ENCODE measurements around the gene PRKRA.
"Not testable (repeated sequence)": the region's sequence is repeated elsewhere in the genome, so short reads cannot be mapped to it uniquely, and the experiment has no call there.

PRKRA gene

GRCh38 chr2:178478439-178479274 lies 27.7 kb upstream of the PRKRA start, which contains the start of gene FKBP7:
Gene FKBP7 (minus strand): TSS chr2:178478600. CDS start chr2:178478499, 101 bp downstream.
- Histone ChIP-seq H3K36me3 (ENCODE audit: control insufficient read depth, insufficient read depth, low read length) (no peaks in the 10 kb centered on the region), H3K27me3 (ENCODE audit: control insufficient read depth, insufficient read depth, low read length) (peaks cover 6% of the 10 kb centered on the region), H3K4me3 (ENCODE audit: low read depth, low read length) (peak within 1 kb of the TSS; percentile 87), H3K4me1 (ENCODE audit: control insufficient read depth, insufficient read depth, low read length) (peaks cover 6% of the 10 kb centered on the region), H3K9me3 (ENCODE audit: control insufficient read depth, insufficient read depth, low read length) (no peaks in the 10 kb centered on the region), H3K9ac (ENCODE audit: low read depth, low read length) (peak within 1 kb of the TSS; percentile 62)

- no peaks in the 10 kb centered on the region for H3K36me3 ChIP-seq (ENCODE audit: control insufficient read depth, insufficient read depth, low read length)
- H3K27me3 ChIP-seq (ENCODE audit: control insufficient read depth, insufficient read depth, low read length), result peaks cover 6% of the 10 kb centered on the region
- no peaks in the 10 kb centered on the region for H3K9me3 ChIP-seq (ENCODE audit: control insufficient read depth, insufficient read depth, low read length)
- peak overlapping the region; percentile 62 for H3K9ac ChIP-seq (ENCODE audit: low read depth, low read length)
- peaks cover 6% of the 10 kb centered on the region for H3K4me1 ChIP-seq (ENCODE audit: control insufficient read depth, insufficient read depth, low read length)
- peak overlapping the region; percentile 87 for H3K4me3 ChIP-seq (ENCODE audit: low read depth, low read length)
These were observed 27.1 kb upstream of the PRKRA start for GRCh38 chr2:178478130-178478438.

GRCh38 chr2:178477443-178478129 lies 26.6 kb upstream of the PRKRA start:
- peaks cover 6% of the 10 kb centered on the region for H3K4me1 ChIP-seq (ENCODE audit: control insufficient read depth, insufficient read depth, low read length)
- H3K9ac ChIP-seq (ENCODE audit: low read depth, low read length), result peak overlapping the region; percentile 62
- no peaks in the 10 kb centered on the region for H3K36me3 ChIP-seq (ENCODE audit: control insufficient read depth, insufficient read depth, low read length)
- H3K4me3 ChIP-seq (ENCODE audit: low read depth, low read length), result peak overlapping the region; percentile 87
- peaks cover 6% of the 10 kb centered on the region for H3K27me3 ChIP-seq (ENCODE audit: control insufficient read depth, insufficient read depth, low read length)
- H3K9me3 ChIP-seq (ENCODE audit: control insufficient read depth, insufficient read depth, low read length), result no peaks in the 10 kb centered on the region

GRCh38 chr2:178476477-178476876 lies 25.5 kb upstream of the PRKRA start:
- Histone ChIP-seq H3K4me3 (ENCODE audit: low read depth, low read length) (no peak overlapping the region), H3K4me1 (ENCODE audit: control insufficient read depth, insufficient read depth, low read length) (peaks cover 5% of the 10 kb centered on the region), H3K9me3 (ENCODE audit: control insufficient read depth, insufficient read depth, low read length) (no peaks in the 10 kb centered on the region), H3K27me3 (ENCODE audit: control insufficient read depth, insufficient read depth, low read length) (peaks cover 6% of the 10 kb centered on the region), H3K9ac (ENCODE audit: low read depth, low read length) (no peak overlapping the region), H3K36me3 (ENCODE audit: control insufficient read depth, insufficient read depth, low read length) (no peaks in the 10 kb centered on the region)

GRCh38 chr2:178474560-178474959 lies 23.6 kb upstream of the PRKRA start:
- no peaks in the 10 kb centered on the region for H3K9me3 ChIP-seq (ENCODE audit: control insufficient read depth, insufficient read depth, low read length)
- H3K27me3 ChIP-seq (ENCODE audit: control insufficient read depth, insufficient read depth, low read length), result peaks cover 3% of the 10 kb centered on the region
- H3K4me3 ChIP-seq (ENCODE audit: low read depth, low read length), result no peak overlapping the region
- H3K9ac ChIP-seq (ENCODE audit: low read depth, low read length), result no peak overlapping the region
- no peaks in the 10 kb centered on the region for H3K36me3 ChIP-seq (ENCODE audit: control insufficient read depth, insufficient read depth, low read length)
- peaks cover 2% of the 10 kb centered on the region for H3K4me1 ChIP-seq (ENCODE audit: control insufficient read depth, insufficient read depth, low read length)

GRCh38 chr2:178473931-178474330 lies 23.0 kb upstream of the PRKRA start:
- Histone ChIP-seq H3K4me3 (ENCODE audit: low read depth, low read length) (no peak overlapping the region), H3K9me3 (ENCODE audit: control insufficient read depth, insufficient read depth, low read length) (no peaks in the 10 kb centered on the region), H3K27me3 (ENCODE audit: control insufficient read depth, insufficient read depth, low read length) (no peaks in the 10 kb centered on the region), H3K4me1 (ENCODE audit: control insufficient read depth, insufficient read depth, low read length) (peaks cover 2% of the 10 kb centered on the region), H3K9ac (ENCODE audit: low read depth, low read length) (no peak overlapping the region), H3K36me3 (ENCODE audit: control insufficient read depth, insufficient read depth, low read length) (no peaks in the 10 kb centered on the region)

- H3K4me1 ChIP-seq (ENCODE audit: control insufficient read depth, insufficient read depth, low read length), result peaks cover 2% of the 10 kb centered on the region
- no peaks in the 10 kb centered on the region for H3K9me3 ChIP-seq (ENCODE audit: control insufficient read depth, insufficient read depth, low read length)
- H3K36me3 ChIP-seq (ENCODE audit: control insufficient read depth, insufficient read depth, low read length), result no peaks in the 10 kb centered on the region
- no peaks in the 10 kb centered on the region for H3K27me3 ChIP-seq (ENCODE audit: control insufficient read depth, insufficient read depth, low read length)
- H3K9ac ChIP-seq (ENCODE audit: low read depth, low read length), result no peak overlapping the region
- no peak overlapping the region for H3K4me3 ChIP-seq (ENCODE audit: low read depth, low read length)
These were observed 22.4 kb upstream of the PRKRA start for GRCh38 chr2:178473373-178473772.

- not testable (repeated sequence) for H3K9ac ChIP-seq (ENCODE audit: low read depth, low read length); H3K36me3 ChIP-seq (ENCODE audit: control insufficient read depth, insufficient read depth, low read length); H3K4me3 ChIP-seq (ENCODE audit: low read depth, low read length); H3K9me3 ChIP-seq (ENCODE audit: control insufficient read depth, insufficient read depth, low read length); H3K4me1 ChIP-seq (ENCODE audit: control insufficient read depth, insufficient read depth, low read length); H3K27me3 ChIP-seq (ENCODE audit: control insufficient read depth, insufficient read depth, low read length)
These were observed 20.3 kb upstream of the PRKRA start for GRCh38 chr2:178471313-178471712.

- Histone ChIP-seq H3K4me1 (ENCODE audit: control insufficient read depth, insufficient read depth, low read length) (no peaks in the 10 kb centered on the region), H3K36me3 (ENCODE audit: control insufficient read depth, insufficient read depth, low read length) (no peaks in the 10 kb centered on the region), H3K9me3 (ENCODE audit: control insufficient read depth, insufficient read depth, low read length) (no peaks in the 10 kb centered on the region), H3K9ac (ENCODE audit: low read depth, low read length) (no peak overlapping the region), H3K4me3 (ENCODE audit: low read depth, low read length) (no peak overlapping the region), H3K27me3 (ENCODE audit: control insufficient read depth, insufficient read depth, low read length) (no peaks in the 10 kb centered on the region)
These were observed 18.4 kb upstream of the PRKRA start for GRCh38 chr2:178469219-178469849.

GRCh38 chr2:178457390-178457886 lies 6.5 kb upstream of the PRKRA start:
- H3K27me3 ChIP-seq (ENCODE audit: control insufficient read depth, insufficient read depth, low read length), result no peaks in the 10 kb centered on the region
- H3K4me3 ChIP-seq (ENCODE audit: low read depth, low read length), result no peak overlapping the region
- no peaks in the 10 kb centered on the region for H3K4me1 ChIP-seq (ENCODE audit: control insufficient read depth, insufficient read depth, low read length)
- no peak overlapping the region for H3K9ac ChIP-seq (ENCODE audit: low read depth, low read length)
- H3K9me3 ChIP-seq (ENCODE audit: control insufficient read depth, insufficient read depth, low read length), result no peaks in the 10 kb centered on the region
- H3K36me3 ChIP-seq (ENCODE audit: control insufficient read depth, insufficient read depth, low read length), result peaks cover 3% of the 10 kb centered on the region

GRCh38 chr2:178455947-178456346 lies 5.0 kb upstream of the PRKRA start:
- peaks cover 3% of the 10 kb centered on the region for H3K36me3 ChIP-seq (ENCODE audit: control insufficient read depth, insufficient read depth, low read length)
- no peaks in the 10 kb centered on the region for H3K9me3 ChIP-seq (ENCODE audit: control insufficient read depth, insufficient read depth, low read length)
- no peaks in the 10 kb centered on the region for H3K27me3 ChIP-seq (ENCODE audit: control insufficient read depth, insufficient read depth, low read length)
- no peak overlapping the region for H3K4me3 ChIP-seq (ENCODE audit: low read depth, low read length)
- H3K9ac ChIP-seq (ENCODE audit: low read depth, low read length), result no peak overlapping the region
- no peaks in the 10 kb centered on the region for H3K4me1 ChIP-seq (ENCODE audit: control insufficient read depth, insufficient read depth, low read length)

Data from iPS-15b (cell line).